ENCODE results near the gene SLC26A6. TPM values are rescaled to one million over a fixed set of nuclear protein-coding genes. Genes with fewer than 3 reads are reported as not detected.

SLC26A6 gene
- total RNA-seq, 2 experiments from 2014 or later, result 13.5 to 14.4 TPM

GRCh38 chr3:48600711-48601621 lies 34.3 kb downstream of the SLC26A6 start:
- CTCF ChIA-PET, result no interaction called here
- no peak overlapping the region for H3K27ac Mint-ChIP-seq

DNA sequence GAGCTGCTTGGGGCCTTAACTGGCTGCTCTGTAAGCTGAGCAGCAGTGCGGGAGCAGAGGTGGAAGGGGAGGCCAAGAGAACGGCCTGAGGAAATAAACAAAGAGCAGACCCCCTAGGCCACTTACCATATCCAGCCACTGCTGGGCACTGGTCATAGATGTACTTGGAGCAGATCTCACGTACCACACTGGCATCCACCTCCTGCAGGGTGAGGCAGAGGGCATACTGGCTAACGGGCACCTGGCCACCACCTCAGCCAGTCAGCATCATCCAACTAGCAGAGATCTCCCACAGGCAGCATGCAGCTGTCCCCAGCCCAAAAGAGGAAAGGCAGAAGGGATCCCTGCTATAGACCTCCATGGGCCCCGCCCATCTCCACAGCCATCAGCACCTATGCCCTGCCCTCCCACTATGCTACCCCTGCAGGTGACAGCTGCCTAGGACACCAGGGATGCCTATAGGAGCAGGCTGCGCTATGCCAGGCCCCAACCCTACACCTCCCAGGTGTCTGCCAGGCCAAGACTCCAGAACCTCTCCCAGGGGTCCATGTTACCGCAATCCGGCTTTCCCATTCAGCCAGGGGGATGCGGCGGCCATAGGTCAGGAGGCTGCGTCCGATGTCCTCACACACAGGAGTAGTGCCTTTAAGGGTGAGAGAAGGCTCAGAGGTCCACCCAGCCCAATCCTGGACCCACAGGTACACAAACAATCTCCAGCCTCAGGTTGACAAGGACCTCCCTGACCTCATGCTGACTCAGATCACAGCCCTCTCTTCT lies 35.6 kb downstream of the SLC26A6 start:
- intact Hi-C loops (cut with DNase I, micrococcal nuclease), result no loop called here

More at GRCh38 chr3:48600711-48601621, 34.3 kb downstream of the SLC26A6 start:
- DNase-seq (no peak), ATAC-seq (ENCODE audit: poor library complexity) (no peak)
- intact Hi-C loops (cut with DNase I, micrococcal nuclease), result no loop called here
- H3K4me3 Mint-ChIP-seq, result no peak overlapping the region
- POLR2A ChIA-PET, result no interaction called here
- no peaks in the 10 kb centered on the region for H3K9me3 Mint-ChIP-seq
- no peak for TF ChIP-seq CTCF (IDR thresholded peaks at IDR 0.05)
- Histone ChIP-seq H3K36me3 (ENCODE audit: insufficient read depth, low read length) (peaks cover 76% of the 10 kb centered on the region), H3K27me3 (ENCODE audit: control insufficient read depth in 1 of 2, insufficient read depth in 2 of 2, low read length in 2 of 2) (no peaks in the 10 kb centered on the region), H3K9me3 (ENCODE audit: control insufficient read depth in 1 of 2, insufficient read depth in 1 of 2, low read length in 2 of 2) (no peaks in the 10 kb centered on the region), H3K27ac (ENCODE audit: low read depth in 1 of 2, low read length in 2 of 2) (no peak overlapping the region), H3K4me1 (ENCODE audit: insufficient read depth, low read length) (peaks cover 2% of the 10 kb centered on the region), H3K4me3 (ENCODE audit: low read length) (no peak overlapping the region)
- peaks cover 3% of the 10 kb centered on the region for H3K4me1 Mint-ChIP-seq (ENCODE audit: low read depth)
- peaks cover 86% of the 10 kb centered on the region for H3K36me3 Mint-ChIP-seq (ENCODE audit: low read depth)
- H3K27me3 Mint-ChIP-seq, result peaks cover 10% of the 10 kb centered on the region

More for the DNA sequence above, 35.6 kb downstream of the SLC26A6 start:
- no peak for TF ChIP-seq CTCF (IDR thresholded peaks at IDR 0.05)
- peaks cover 4 to 9% of the 10 kb centered on the region in 2 experiments for H3K27me3 ChIP-seq (ENCODE audit: control insufficient read depth in 1 of 2, insufficient read depth in 2 of 2, low read length in 2 of 2)
- DNase-seq, result no peak
- H3K27ac ChIP-seq (ENCODE audit: low read depth in 1 of 2, low read length in 2 of 2), result no peak overlapping the region
- Mint-ChIP-seq H3K27me3 (peaks cover 13% of the 10 kb centered on the region), H3K9me3 (no peaks in the 10 kb centered on the region), H3K4me3 (no peak overlapping the region), H3K4me1 (ENCODE audit: low read depth) (peaks cover 6% of the 10 kb centered on the region), H3K36me3 (ENCODE audit: low read depth) (peaks cover 73% of the 10 kb centered on the region), H3K27ac (no peak overlapping the region)
- no peak for ATAC-seq (ENCODE audit: poor library complexity)
- ChIA-PET CTCF (no interaction called here), POLR2A (no interaction called here)
- H3K4me1 ChIP-seq (ENCODE audit: insufficient read depth, low read length), result peaks cover 7% of the 10 kb centered on the region
- no peak overlapping the region for H3K4me3 ChIP-seq (ENCODE audit: low read length)
- no peaks in the 10 kb centered on the region for H3K9me3 ChIP-seq (ENCODE audit: control insufficient read depth in 1 of 2, insufficient read depth in 1 of 2, low read length in 2 of 2)
- H3K36me3 ChIP-seq (ENCODE audit: insufficient read depth, low read length), result peaks cover 64% of the 10 kb centered on the region

All from CD4-positive, alpha-beta T cell (primary cell).